Measurements from ENCODE around the gene MRPL36.

Gene MRPL36

GRCh38 chr5:1830571-1831228 lies 31.1 kb upstream of the MRPL36 start:
- no peaks in the 10 kb centered on the region for H3K9me3 ChIP-seq
- no peak overlapping the region for H3K27ac ChIP-seq
- H3K4me3 ChIP-seq (ENCODE audit: low read depth in 1 of 2, low read length in 1 of 2) = no peak overlapping the region
- no peak for TF ChIP-seq CTCF (IDR thresholded peaks at IDR 0.05)
- peaks cover 46% of the 10 kb centered on the region for H3K27me3 ChIP-seq
- no peaks in the 10 kb centered on the region for H3K4me1 ChIP-seq (ENCODE audit: control insufficient read depth in 1 of 2, insufficient read depth in 1 of 2, low read depth in 1 of 2, low read length in 1 of 2)
- peaks cover under 1% of the 10 kb centered on the region for H3K36me3 ChIP-seq

- H3K36me3 ChIP-seq = peaks cover 20% of the 10 kb centered on the region
- H3K4me1 ChIP-seq (ENCODE audit: control insufficient read depth in 1 of 2, insufficient read depth in 1 of 2, low read depth in 1 of 2, low read length in 1 of 2) = no peaks in the 10 kb centered on the region
- H3K27ac ChIP-seq = no peak overlapping the region
- no peak overlapping the region for H3K4me3 ChIP-seq (ENCODE audit: low read depth in 1 of 2, low read length in 1 of 2)
- peaks cover 20% of the 10 kb centered on the region for H3K27me3 ChIP-seq
- H3K9me3 ChIP-seq = no peaks in the 10 kb centered on the region
- TF ChIP-seq CTCF (IDR thresholded peaks at IDR 0.05) = no peak
These were observed 28.3 kb upstream of the MRPL36 start for GRCh38 chr5:1827886-1828397.

GRCh38 chr5:1827025-1827885 lies 27.6 kb upstream of the MRPL36 start:
- Histone ChIP-seq H3K4me1 (ENCODE audit: control insufficient read depth in 1 of 2, insufficient read depth in 1 of 2, low read depth in 1 of 2, low read length in 1 of 2) (no peaks in the 10 kb centered on the region), H3K4me3 (ENCODE audit: low read depth in 1 of 2, low read length in 1 of 2) (no peak overlapping the region), H3K27ac (no peak overlapping the region), H3K27me3 (peaks cover 13% of the 10 kb centered on the region), H3K36me3 (peaks cover 20% of the 10 kb centered on the region), H3K9me3 (no peaks in the 10 kb centered on the region)
- TF ChIP-seq CTCF (IDR thresholded peaks at IDR 0.05) = no peak

GRCh38 chr5:1826235-1826980 lies 26.8 kb upstream of the MRPL36 start:
- Histone ChIP-seq H3K27me3 (peaks cover 4% of the 10 kb centered on the region), H3K4me3 (ENCODE audit: low read depth in 1 of 2, low read length in 1 of 2) (no peak overlapping the region), H3K4me1 (ENCODE audit: control insufficient read depth in 1 of 2, insufficient read depth in 1 of 2, low read depth in 1 of 2, low read length in 1 of 2) (no peaks in the 10 kb centered on the region), H3K27ac (no peak overlapping the region), H3K36me3 (peaks cover 20% of the 10 kb centered on the region), H3K9me3 (no peaks in the 10 kb centered on the region)
- TF ChIP-seq CTCF (IDR thresholded peaks at IDR 0.05) = no peak
